GM19239 (cell line): ENCODE results near the gene RCBTB1.
A peak's percentile ranks its signal among the peaks of the same experiment; 100 is the strongest.
"Not testable (repeated sequence)": the region's sequence is repeated elsewhere in the genome, so short reads cannot be mapped to it uniquely, and the experiment has no call there.

Source experiments
- DNase-seq: peaks from one replicate; pipeline ENCODE4 v3.0.0; 2011; ENCODE audit warnings: low spot score; ENCODE audit not compliant: insufficient read length
- FAIRE-seq: peaks from 2 replicates; lab custom pipeline; 2011; peaks lifted over from hg19 to GRCh38; lab: Jason Lieb, UNC

RCBTB1 gene

DNA sequence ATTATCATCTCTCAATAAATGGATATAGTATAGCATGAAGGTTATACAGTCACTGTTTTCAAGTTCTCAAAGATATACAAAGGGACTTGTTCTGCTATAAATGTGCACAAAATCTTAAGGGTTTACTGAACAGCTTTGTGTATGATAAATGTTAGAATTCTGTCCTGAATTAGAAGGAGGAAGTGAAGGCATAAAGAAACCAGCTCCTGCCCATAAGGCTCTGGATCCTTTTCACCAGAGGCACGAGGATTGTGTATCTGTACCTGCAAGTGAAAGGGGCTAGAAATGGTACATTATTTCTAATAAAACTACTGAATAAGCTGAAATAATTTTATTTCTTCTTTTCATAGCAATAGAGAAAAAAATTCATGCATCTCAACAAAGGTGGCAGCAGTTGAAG is 57.2 kb downstream of the RCBTB1 start:
- no peak for DNase-seq
- FAIRE-seq, result peak; percentile 64

DNA sequence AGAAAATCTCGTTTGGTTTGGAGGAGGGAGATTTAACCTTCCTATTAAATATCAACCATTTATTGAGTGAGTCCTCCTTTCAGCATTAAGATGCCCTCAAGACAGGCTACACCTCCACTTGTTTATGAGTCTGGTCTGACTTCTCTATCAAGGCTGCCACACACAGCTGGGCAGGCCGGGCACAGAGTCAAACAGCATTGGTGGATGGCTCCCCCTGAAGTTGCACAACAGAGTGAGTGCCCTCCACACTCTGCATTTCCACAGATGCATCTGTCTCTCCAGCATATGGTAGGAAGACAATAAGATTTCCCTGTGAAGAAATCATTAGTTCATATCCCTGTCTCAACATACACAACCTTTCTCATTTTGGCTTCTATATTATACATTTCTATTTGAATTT is 58.2 kb downstream of the RCBTB1 start:
- FAIRE-seq (no peak), DNase-seq (no peak)

DNA sequence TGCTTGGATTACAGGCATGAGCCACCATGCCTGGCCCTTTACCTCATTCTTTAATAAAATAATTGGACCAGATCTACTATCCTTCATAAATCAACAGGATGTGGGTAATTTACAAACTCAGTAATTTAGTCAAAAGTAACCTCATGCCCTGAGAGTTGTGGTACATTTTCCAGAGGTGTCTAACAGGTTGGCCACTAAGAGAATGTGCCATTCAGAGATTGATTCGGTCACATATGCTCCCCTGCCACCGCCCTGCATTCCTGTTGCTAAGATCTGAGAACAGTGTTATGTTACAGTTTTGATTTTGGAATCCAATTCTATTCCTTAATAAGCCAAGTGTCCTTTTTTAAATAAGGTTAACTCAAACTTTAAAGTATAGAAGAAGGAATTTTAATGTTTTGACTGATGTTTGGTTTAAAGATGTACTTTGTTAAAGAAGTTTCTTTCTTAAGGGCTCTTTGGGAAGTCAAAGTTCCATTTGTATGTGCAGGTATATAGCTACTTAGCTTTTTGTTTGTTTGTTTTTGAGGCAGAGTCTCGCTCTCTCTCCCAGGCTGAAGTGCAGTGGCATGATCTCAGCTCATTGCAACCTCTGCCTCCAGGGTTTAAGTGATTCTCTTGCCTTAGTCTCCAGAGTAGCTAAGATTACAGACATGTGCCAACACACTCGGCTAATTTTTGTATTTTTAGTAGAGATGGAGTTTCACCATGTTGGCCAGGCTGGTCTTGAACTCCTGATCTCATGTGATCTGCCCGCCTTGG is 60.4 kb downstream of the RCBTB1 start:
- FAIRE-seq, result no peak
- DNase-seq, result no peak

DNA sequence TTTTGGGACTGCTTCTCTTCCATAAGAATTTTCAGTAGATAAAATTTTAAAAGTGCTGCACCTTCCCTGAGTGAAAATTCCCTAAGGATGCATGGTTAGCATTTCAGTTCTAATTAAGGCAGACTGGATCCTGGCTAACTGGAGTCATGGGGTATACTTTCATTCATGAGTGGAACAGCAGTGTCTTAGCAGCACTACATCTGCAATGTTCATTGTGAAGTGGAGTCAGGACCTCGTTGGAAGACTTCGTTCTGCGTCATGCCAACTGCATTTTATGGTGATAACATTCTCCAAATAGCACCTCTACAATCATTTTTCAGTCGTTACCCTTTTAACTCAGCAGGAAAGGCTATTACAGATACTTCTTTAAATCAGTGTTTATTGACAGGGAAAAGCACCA is 64.1 kb downstream of the RCBTB1 start:
- DNase-seq (no peak), FAIRE-seq (no peak)

DNA sequence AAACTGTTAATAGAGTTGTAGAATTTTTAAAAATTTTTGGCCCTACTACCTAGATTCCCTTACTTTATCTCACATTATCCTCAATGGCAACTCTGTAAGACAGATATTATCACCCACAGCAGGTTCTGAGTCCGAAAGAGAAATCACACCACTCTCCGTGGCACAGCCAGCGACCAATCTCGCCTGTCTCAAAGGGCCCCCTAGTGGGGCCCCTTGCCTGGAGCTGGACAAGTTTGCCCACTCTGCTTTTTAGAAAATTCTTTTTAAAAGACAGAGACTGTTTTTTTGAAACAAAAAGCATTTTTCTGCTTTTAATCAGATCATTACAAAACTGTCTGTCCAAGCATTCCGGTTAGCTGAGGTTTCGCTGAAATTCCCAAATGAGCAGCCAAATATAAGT is 67.9 kb downstream of the RCBTB1 start:
- FAIRE-seq (no peak), DNase-seq (no peak)

DNA sequence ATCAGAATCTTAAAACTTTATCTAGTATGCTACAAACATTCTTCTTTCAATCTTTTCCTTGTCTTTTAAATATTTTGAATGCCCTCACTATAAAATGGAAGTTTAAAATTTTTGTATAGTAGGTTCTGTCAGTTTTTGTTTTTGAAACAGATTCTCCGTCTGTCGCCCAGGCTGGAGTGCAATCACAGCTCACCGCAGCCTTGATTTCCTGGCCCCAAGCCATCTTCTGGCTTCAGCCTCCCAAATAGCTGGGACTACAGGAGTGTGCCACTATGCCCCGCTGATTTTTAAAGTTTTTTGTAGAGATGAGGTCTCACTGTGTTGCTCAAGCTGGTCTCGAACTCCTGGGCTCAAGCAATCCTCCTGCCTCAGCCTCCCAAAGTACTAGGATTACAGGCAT is 68.9 kb downstream of the RCBTB1 start:
- DNase-seq (no peak), FAIRE-seq (no peak)

DNA sequence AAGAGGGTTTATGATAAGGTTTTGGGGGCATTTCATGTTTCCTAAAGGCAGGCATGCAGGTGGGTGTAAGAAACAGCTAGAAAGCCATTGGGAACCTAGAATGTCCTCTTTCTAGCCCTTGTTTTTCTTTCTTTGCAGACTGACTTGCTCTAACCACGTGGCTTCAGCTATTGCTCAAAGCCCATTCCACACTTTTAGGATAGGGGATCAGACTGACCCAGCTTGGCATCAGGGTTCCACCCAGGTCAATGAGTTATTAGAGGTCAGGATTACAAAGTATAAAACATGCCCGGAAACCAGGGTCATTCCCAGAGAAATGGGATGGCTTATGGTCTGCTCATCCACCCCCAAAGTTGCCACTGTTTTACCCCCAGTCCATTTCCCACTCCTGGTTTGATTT is 72.8 kb downstream of the RCBTB1 start:
- DNase-seq, result no peak
- FAIRE-seq, result no peak

DNA sequence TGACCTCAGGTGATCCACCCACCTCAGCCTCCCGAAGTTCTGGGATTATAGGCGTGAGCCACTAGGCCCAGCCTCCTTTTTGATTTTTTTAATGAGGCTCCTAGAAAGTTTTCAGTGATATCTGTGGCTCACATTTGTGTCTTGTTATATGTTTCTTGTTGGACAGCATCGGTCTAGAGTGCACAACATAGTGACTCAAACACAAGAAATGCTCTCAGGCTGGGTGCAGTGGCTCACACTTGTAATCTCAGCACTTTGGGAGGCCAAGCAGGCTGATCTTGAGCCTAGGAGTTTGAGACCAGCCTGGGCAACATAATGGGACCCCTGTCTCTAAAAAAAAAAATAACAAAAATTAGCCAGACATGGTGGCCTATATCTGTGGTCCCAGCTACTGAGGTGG is 81.4 kb downstream of the RCBTB1 start:
- no peak for FAIRE-seq
- no peak for DNase-seq

DNA sequence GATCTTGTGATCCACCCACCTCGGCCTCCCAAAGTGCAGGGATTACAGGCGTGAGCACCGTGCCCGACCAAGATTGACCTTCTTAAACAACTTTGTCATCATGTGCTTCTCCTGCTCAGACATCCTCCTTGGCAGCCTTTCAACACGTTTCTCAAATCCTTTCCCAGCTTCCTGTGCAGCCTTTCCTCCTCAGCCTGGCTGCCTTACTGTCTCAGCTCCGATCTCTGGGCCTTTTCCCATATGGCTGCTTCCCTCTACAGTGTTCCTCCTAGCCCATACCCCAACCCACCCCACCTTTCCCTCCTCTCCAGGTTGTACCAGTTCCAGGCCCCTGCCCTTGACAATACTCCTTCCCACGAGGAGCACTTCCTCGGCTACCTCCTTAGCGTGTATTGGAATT is 82.4 kb downstream of the RCBTB1 start:
- no peak for DNase-seq
- FAIRE-seq, result no peak

DNA sequence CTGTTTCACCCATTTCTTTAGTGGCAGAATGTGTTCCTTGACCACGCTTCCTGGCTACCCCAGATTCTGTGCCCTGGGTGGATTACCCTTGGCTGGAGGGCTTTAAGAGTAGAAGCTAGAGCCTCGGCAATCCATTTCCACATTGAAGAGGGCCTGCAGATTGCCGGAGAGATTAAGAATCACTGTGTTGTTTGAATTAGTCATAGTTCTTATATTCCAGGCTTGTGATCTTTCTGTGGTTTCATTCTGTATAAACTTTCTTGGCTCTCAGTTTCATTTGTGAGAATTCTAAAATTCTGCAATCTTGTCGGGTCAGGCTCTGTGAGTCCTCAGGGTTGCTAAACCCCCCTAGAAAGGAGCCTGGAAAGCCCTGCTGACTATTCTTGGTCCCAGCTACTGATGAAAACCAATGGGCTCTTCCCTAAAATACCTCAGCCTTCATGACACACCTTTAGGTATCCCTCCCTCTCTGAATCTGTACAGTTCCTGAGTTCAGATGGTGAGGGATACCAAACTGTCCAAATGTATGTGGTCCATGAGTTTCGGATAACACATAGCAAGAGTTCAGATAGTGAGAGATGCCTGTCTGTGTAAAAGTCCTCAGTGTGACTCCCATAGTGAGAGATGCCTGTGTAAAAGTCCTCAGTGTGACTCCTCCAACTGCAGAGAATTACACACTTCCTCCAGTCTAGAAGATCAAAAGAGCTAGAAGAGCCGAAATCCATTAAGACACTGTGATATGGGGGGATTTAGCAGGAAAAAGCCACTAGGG is 85.3 kb downstream of the RCBTB1 start:
- FAIRE-seq (peak; percentile 11), DNase-seq (no peak)

DNA sequence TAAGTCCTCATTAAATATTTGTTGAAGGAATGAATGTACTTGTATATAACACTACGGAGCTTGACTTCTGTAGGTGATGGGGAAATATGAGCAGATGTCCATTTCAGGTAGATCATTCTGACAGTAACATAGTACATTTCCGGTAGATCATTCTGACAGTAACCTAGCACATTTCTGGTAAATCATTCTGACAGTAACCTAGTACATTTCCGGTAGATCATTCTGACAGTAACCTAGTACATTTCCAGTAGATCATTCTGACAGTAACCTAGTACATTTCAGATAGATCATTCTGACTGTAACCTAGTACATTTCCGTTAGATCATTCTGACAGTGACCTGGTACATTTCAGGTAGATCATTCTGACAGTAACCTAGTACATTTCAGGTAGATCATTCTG is 87.2 kb downstream of the RCBTB1 start:
- FAIRE-seq (no peak), DNase-seq (no peak)

DNA sequence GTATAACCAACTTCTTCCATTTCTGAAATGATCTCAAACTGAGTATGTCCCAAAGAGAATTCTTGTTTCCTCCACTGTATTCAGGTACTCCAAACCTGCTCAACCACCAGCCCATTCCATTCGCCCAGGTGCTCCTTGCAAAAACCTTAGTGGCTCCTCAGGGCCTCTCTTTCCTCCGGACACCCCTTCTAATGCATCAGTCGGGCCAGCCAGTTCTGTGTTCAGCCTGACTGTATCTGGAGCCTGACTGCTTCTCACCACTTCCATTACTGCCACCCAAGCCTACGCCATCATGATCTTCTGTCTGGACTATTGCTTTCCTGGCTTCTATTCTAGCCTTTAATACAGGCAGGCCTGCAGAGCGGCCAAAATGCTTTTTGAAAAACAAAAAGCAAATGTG is 88.1 kb downstream of the RCBTB1 start:
- FAIRE-seq, result no peak

DNA sequence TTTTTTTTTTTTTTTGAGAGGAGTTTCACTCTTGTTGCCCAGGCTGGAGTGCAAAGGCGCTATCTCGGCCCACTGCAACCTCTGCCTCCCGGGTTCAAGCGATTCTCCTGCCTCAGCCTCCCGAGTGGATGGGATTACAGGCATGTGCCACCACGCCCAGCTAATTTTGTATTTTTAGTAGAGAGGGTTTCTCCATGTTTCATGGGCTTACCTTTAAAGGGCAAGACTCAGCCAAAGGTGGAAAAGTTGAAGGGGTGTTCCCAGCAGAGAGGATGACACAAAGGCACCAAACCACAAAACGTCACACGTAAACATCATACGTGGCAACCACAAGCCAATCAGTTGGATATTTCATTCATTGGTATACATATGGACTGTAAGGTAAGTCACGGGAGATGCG is 88.5 kb downstream of the RCBTB1 start:
- peak; percentile 37 for FAIRE-seq

More for the DNA sequence above, 88.1 kb downstream of the RCBTB1 start:
- no peak for DNase-seq

DNA sequence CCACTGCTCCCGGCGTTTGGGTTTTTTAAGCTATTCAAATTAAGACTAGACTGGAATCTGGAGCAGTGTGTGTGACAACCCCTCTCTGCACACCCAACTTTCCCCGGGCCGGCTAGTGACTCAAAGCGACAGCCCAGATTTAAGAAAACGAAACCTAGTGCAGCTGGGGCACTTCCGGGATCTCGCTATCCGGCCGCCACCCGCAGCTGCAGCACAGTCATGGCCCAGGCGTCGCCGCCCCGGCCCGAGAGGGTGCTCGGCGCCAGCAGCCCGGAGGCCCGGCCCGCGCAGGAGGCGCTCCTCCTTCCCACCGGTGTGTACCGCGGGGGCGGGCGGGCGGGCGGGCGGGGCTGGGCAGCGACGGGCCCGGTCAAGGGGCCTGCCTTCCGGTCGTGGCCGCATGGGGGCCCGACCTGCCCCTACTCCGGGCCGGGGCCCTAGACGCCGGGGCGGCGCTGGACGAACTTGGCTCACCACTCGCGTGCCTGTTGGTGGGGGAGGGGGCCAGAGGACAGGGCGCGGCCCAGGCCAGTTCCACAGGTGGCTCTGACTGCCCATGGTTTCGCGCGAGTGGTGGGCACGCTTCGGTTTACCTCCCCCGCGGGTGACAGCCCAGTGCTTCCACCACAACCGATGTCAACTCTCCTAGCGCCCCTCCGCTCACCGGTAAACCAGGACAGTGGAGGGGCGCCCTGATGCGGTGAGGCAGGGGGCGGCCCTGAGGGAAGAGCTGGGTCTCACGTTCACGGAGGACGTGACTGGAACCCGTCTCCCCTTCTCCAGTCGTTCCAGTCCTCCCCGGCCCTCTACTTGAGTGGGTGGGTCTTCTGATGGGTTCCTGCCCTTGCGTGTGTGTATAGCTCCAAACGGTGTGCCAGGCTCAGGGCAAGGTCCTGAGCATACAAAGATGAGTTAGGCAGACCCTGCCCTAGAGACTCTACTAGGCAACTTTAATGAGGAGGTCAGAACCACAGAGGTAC is 89.3 kb downstream of the RCBTB1 start, which contains the start of gene PHF11:
PHF11 (plus strand) TSS at position 171 of the 980 bp plus-strand sequence; CDS start at position 220, 49 bp downstream.
- peak; percentile 97 for FAIRE-seq
- peak; percentile 77 for DNase-seq

More for the DNA sequence above, 88.5 kb downstream of the RCBTB1 start:
- not testable (repeated sequence) for DNase-seq

DNA sequence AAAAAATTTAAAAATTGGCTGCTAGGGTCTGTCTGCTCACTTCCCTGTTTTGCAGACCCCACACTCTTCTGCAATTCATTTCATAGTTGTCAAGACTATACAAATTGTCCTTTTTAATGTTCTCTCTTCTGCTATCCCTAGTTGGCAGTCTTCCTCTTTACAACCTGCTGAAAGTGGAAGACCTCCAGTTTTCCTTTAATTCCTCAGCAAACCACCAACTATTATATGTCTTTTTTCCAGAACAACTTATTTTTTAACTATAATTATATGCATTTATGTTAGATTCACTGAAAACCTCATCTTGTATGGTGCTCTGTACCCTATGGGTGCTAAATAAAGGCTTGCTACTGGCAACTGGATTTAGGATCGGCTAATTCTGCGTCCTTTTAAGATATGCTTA is 90.7 kb downstream of the RCBTB1 start:
- FAIRE-seq (peak; percentile 55), DNase-seq (no peak)

DNA sequence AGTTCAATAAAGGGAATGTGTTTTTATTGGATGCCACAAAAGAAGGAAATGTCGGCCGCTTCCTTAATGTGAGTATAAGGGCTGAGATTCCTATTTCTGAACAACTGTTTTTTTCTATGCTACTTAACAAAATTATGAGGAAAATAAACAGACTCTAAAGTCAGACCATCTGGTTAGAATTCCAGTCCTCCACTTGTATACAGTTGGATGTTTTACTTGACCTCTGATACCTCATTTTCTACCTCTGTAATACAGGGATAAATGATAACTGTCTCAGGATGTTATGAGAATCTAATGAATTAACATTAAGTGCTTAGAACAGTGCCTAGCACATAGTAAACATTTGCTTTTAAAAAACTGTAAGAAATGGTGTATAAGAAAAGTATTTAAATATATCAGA is 96.8 kb downstream of the RCBTB1 start:
- FAIRE-seq, result no peak
- no peak for DNase-seq
